Neural progenitor cell (in vitro differentiated cells): ENCODE measurements around the gene CIRBP. TPM values are rescaled to one million over a fixed set of nuclear protein-coding genes. Genes with fewer than 3 reads are reported as not detected.

Experiments
- DNase-seq: peaks from one replicate; pipeline ENCODE4 v3.0.0-alpha.2; 2016; ENCODE audit warnings: low spot score
- H2AFZ ChIP-seq: fragments of 200-600 bp; sonication (generic); replicated peaks from 2 replicates; pipeline ENCODE4 v1.6.1; 2016; ENCODE audit warnings: antibody characterized with exemption
- H3F3A ChIP-seq: fragments of 200-600 bp; sonication (generic); 2 replicates; pipeline ENCODE4 v1.6.1; 2016; ENCODE audit warnings: antibody characterized with exemption, low read depth
- H3K27ac ChIP-seq: fragments of 200-600 bp; sonication (generic); 2 replicates; pipeline ENCODE4 v1.5.1; 2016; ENCODE audit warnings: mild to moderate bottlenecking
- H3K27me3 ChIP-seq: fragments of 200-600 bp; sonication (generic); 2 replicates; pipeline ENCODE4 v1.6.1; 2016; ENCODE audit warnings: mild to moderate bottlenecking, moderate library complexity
- H3K36me3 ChIP-seq: fragments of 200-600 bp; sonication (generic); 2 replicates; pipeline ENCODE4 v1.5.1; 2016
- H3K4me1 ChIP-seq: fragments of 200-600 bp; sonication (generic); 2 replicates; pipeline ENCODE4 v1.6.1; 2016; ENCODE audit warnings: mixed run types
- H3K4me2 ChIP-seq: fragments of 200-600 bp; sonication (generic); 2 replicates; pipeline ENCODE4 v1.6.1; 2016
- H3K4me3 ChIP-seq: fragments of 200-600 bp; sonication (generic); 2 replicates; pipeline ENCODE4 v1.5.1; 2016
- H3K79me2 ChIP-seq: fragments of 200-600 bp; sonication (generic); 2 replicates; pipeline ENCODE4 v1.6.1; 2016; ENCODE audit warnings: low read depth
- H3K9ac ChIP-seq: fragments of 200-600 bp; sonication (generic); 2 replicates; pipeline ENCODE4 v1.6.1; 2016
- H3K9me3 ChIP-seq: fragments of 200-600 bp; sonication (generic); 2 replicates; pipeline ENCODE4 v1.5.1; 2016; ENCODE audit warnings: low read depth
- H4K20me1 ChIP-seq: fragments of 200-600 bp; sonication (generic); 2 replicates; pipeline ENCODE4 v1.6.1; 2016; ENCODE audit warnings: low read depth
- H3K27ac Mint-ChIP-seq: 3 replicates; pipeline ENCODE4 v1.8.0; 2021; ENCODE audit warnings: mixed read lengths
- H3K27me3 Mint-ChIP-seq: 2 replicates; pipeline ENCODE4 v1.8.0; 2022; ENCODE audit warnings: low read depth, mild to moderate bottlenecking, inconsistent platforms, moderate library complexity, mixed read lengths; ENCODE audit not compliant: insufficient read depth
- H3K36me3 Mint-ChIP-seq: 3 replicates; pipeline ENCODE4 v1.8.0; 2021; ENCODE audit warnings: mixed read lengths
- H3K4me1 Mint-ChIP-seq: 3 replicates; pipeline ENCODE4 v1.8.0; 2021; ENCODE audit warnings: mixed read lengths
- H3K4me3 Mint-ChIP-seq: 3 replicates; pipeline ENCODE4 v1.8.0; 2021; ENCODE audit warnings: mild to moderate bottlenecking, moderate library complexity, mixed read lengths
- H3K9me3 Mint-ChIP-seq: 3 replicates; pipeline ENCODE4 v1.8.0; 2020; ENCODE audit warnings: mixed read lengths
- CTCF ChIP-seq: fragments of 200-600 bp; sonication (generic); IDR thresholded peaks from 2 replicates; pipeline ENCODE4 v1.5.1; 2017; ENCODE audit warnings: antibody characterized with exemption, mild to moderate bottlenecking
- EZH2 ChIP-seq: fragments of 200-600 bp; sonication (generic); IDR thresholded peaks from 2 replicates; pipeline ENCODE4 v1.6.1; 2017; ENCODE audit warnings: antibody characterized with exemption, mild to moderate bottlenecking, moderate library complexity
- EZH2phosphoT487 ChIP-seq: fragments of 200-600 bp; sonication (generic); IDR thresholded peaks from 2 replicates; pipeline ENCODE4 v1.6.1; 2017; ENCODE audit warnings: antibody characterized with exemption
- total RNA-seq: library from RNA; depleted of rRNA; stranded (reverse); fragments of >200 nt; gene quantifications from 2 replicates; pipeline ENCODE4 v1.2.3, GENCODE V29; 2015; ENCODE audit warnings: low replicate concordance

CIRBP gene
- total RNA-seq, 1 donor from 2014 or later: 395 TPM

- H3K36me3 ChIP-seq: no peaks in the 10 kb centered on the region
- Mint-ChIP-seq H3K27me3 (no peaks in the 10 kb centered on the region), H3K27ac (no peak overlapping the region), H3K36me3 (peaks cover 2% of the 10 kb centered on the region), H3K9me3 (no peaks in the 10 kb centered on the region), H3K4me1 (no peaks in the 10 kb centered on the region), H3K4me3 (no peak overlapping the region)
- no peaks in the 10 kb centered on the region for H3K79me2 ChIP-seq
- H3K4me1 ChIP-seq: no peaks in the 10 kb centered on the region
- no peak overlapping the region for H2AFZ ChIP-seq
- H3K9me3 ChIP-seq: no peaks in the 10 kb centered on the region
- H3F3A ChIP-seq: peaks cover 5% of the 10 kb centered on the region
- no peak overlapping the region for H3K4me2 ChIP-seq
- no peak overlapping the region for H3K9ac ChIP-seq
- no peak overlapping the region for H3K4me3 ChIP-seq
- no peak for DNase-seq
- peaks cover 35% of the 10 kb centered on the region for H4K20me1 ChIP-seq
- no peaks in the 10 kb centered on the region for H3K27me3 ChIP-seq
- TF ChIP-seq EZH2phosphoT487 (no peak), EZH2 (no peak), CTCF (no peak)
- peak overlapping the region; percentile 20 for H3K27ac ChIP-seq
Observed at GRCh38 chr19:1225440-1226226, 43.5 kb upstream of the CIRBP start.

- Mint-ChIP-seq H3K9me3 (no peaks in the 10 kb centered on the region), H3K27me3 (no peaks in the 10 kb centered on the region), H3K36me3 (peaks cover 2% of the 10 kb centered on the region), H3K27ac (no peak overlapping the region), H3K4me1 (no peaks in the 10 kb centered on the region), H3K4me3 (no peak overlapping the region)
- H3K36me3 ChIP-seq: no peaks in the 10 kb centered on the region
- no peaks in the 10 kb centered on the region for H3K9me3 ChIP-seq
- TF ChIP-seq CTCF (no peak), EZH2phosphoT487 (no peak), EZH2 (no peak)
- H3K27me3 ChIP-seq: no peaks in the 10 kb centered on the region
- no peak overlapping the region for H2AFZ ChIP-seq
- no peaks in the 10 kb centered on the region for H3K4me1 ChIP-seq
- H3K79me2 ChIP-seq: no peaks in the 10 kb centered on the region
- peaks cover 5% of the 10 kb centered on the region for H3F3A ChIP-seq
- no peak for DNase-seq
- peaks cover 34% of the 10 kb centered on the region for H4K20me1 ChIP-seq
- no peak overlapping the region for H3K9ac ChIP-seq
- H3K4me3 ChIP-seq: no peak overlapping the region
- no peak overlapping the region for H3K4me2 ChIP-seq
- peak overlapping the region; percentile 20 for H3K27ac ChIP-seq
Observed at GRCh38 chr19:1226227-1226518, 43.0 kb upstream of the CIRBP start.

- no peaks in the 10 kb centered on the region for H3K9me3 ChIP-seq
- H3K9me3 Mint-ChIP-seq: no peaks in the 10 kb centered on the region
- no peaks in the 10 kb centered on the region for H3K36me3 ChIP-seq
- no peak overlapping the region for H3K27ac ChIP-seq
- no peak overlapping the region for H2AFZ ChIP-seq
- H3K4me2 ChIP-seq: no peak overlapping the region
- no peak for TF ChIP-seq EZH2phosphoT487
- no peak for TF ChIP-seq EZH2
- TF ChIP-seq CTCF: no peak
- no peak overlapping the region for H3K27ac Mint-ChIP-seq
- no peak overlapping the region for H3K4me3 Mint-ChIP-seq
- no peak overlapping the region for H3K9ac ChIP-seq
- H3K27me3 ChIP-seq: no peaks in the 10 kb centered on the region
- H3K27me3 Mint-ChIP-seq: peaks cover 2% of the 10 kb centered on the region
- peaks cover 2% of the 10 kb centered on the region for H3K4me1 Mint-ChIP-seq
- H3K4me3 ChIP-seq: no peak overlapping the region
- no peaks in the 10 kb centered on the region for H3K79me2 ChIP-seq
- H3K36me3 Mint-ChIP-seq: peaks cover 2% of the 10 kb centered on the region
- H4K20me1 ChIP-seq: peaks cover 32% of the 10 kb centered on the region
- no peaks in the 10 kb centered on the region for H3K4me1 ChIP-seq
- H3F3A ChIP-seq: peaks cover 5% of the 10 kb centered on the region
- DNase-seq: no peak
Observed at GRCh38 chr19:1226522-1227303, 42.4 kb upstream of the CIRBP start.
